ENCODE results near the gene DCTN5.
"Not testable (repeated sequence)": the region's sequence is repeated elsewhere in the genome, so short reads cannot be mapped to it uniquely, and the experiment has no call there.

Gene DCTN5

GRCh38 chr16:23611936-23612335, 29.3 kb upstream of the DCTN5 start:
- no peaks in the 10 kb centered on the region for H3K36me3 ChIP-seq (ENCODE audit: insufficient read depth)
- no peaks in the 10 kb centered on the region for H3K27me3 ChIP-seq (ENCODE audit: insufficient read depth, low read depth)
- no peaks in the 10 kb centered on the region for H3K4me1 ChIP-seq (ENCODE audit: low read depth, poor library complexity, severe bottlenecking)
- no peak overlapping the region for H3K4me3 ChIP-seq (IDR thresholded peaks at IDR 0.05; ENCODE audit: insufficient read depth, low read depth, low read length)
- H3K4me2 ChIP-seq, result no peak overlapping the region
- no peak for TF ChIP-seq CTCF (conservative IDR thresholded peaks at IDR 0.05; ENCODE audit: low read depth, low read length)
- no peak overlapping the region for H2AFZ ChIP-seq (ENCODE audit: low read depth)
- H3K9ac ChIP-seq, result no peak overlapping the region
- H4K20me1 ChIP-seq (ENCODE audit: insufficient read depth), result no peaks in the 10 kb centered on the region
- no peak overlapping the region for H3K27ac ChIP-seq
- H3K79me2 ChIP-seq (ENCODE audit: insufficient read depth, low read depth), result no peaks in the 10 kb centered on the region

GRCh38 chr16:23615805-23616204, 25.5 kb upstream of the DCTN5 start:
- no peak overlapping the region for H3K4me2 ChIP-seq

GRCh38 chr16:23624092-23624491, 17.2 kb upstream of the DCTN5 start:
- Histone ChIP-seq H3K4me2 (no peak overlapping the region), H3K36me3 (ENCODE audit: insufficient read depth) (peaks cover 4% of the 10 kb centered on the region; the same call in 1 of the 2 replicates)

More at GRCh38 chr16:23615805-23616204, 25.5 kb upstream of the DCTN5 start:
- Histone ChIP-seq H3K4me1 (ENCODE audit: low read depth, poor library complexity, severe bottlenecking) (no peaks in the 10 kb centered on the region), H3K4me3 (IDR thresholded peaks at IDR 0.05; ENCODE audit: insufficient read depth, low read depth, low read length) (no peak overlapping the region), H3K27me3 (ENCODE audit: insufficient read depth, low read depth) (no peaks in the 10 kb centered on the region), H3K27ac (no peak overlapping the region), H3K9ac (no peak overlapping the region), H3K79me2 (ENCODE audit: insufficient read depth, low read depth) (no peaks in the 10 kb centered on the region), H3K36me3 (ENCODE audit: insufficient read depth) (peaks cover 4% of the 10 kb centered on the region; the same call in 1 of the 2 replicates), H2AFZ (ENCODE audit: low read depth) (no peak overlapping the region), H4K20me1 (ENCODE audit: insufficient read depth) (no peaks in the 10 kb centered on the region)
- TF ChIP-seq CTCF (conservative IDR thresholded peaks at IDR 0.05; ENCODE audit: low read depth, low read length), result no peak

GRCh38 chr16:23629516-23629915, 11.8 kb upstream of the DCTN5 start:
- no peak overlapping the region for H3K9ac ChIP-seq
- no peak overlapping the region for H3K4me3 ChIP-seq (IDR thresholded peaks at IDR 0.05; ENCODE audit: insufficient read depth, low read depth, low read length)
- no peak overlapping the region for H3K4me2 ChIP-seq
- no peak overlapping the region for H3K27ac ChIP-seq
- no peaks in the 10 kb centered on the region for H4K20me1 ChIP-seq (ENCODE audit: insufficient read depth)
- H3K79me2 ChIP-seq (ENCODE audit: insufficient read depth, low read depth), result no peaks in the 10 kb centered on the region
- TF ChIP-seq CTCF (conservative IDR thresholded peaks at IDR 0.05; ENCODE audit: low read depth, low read length), result no peak
- H3K4me1 ChIP-seq (ENCODE audit: low read depth, poor library complexity, severe bottlenecking), result no peaks in the 10 kb centered on the region
- H2AFZ ChIP-seq (ENCODE audit: low read depth), result no peak overlapping the region
- no peaks in the 10 kb centered on the region; the same call in 1 of the 2 replicates for H3K36me3 ChIP-seq (ENCODE audit: insufficient read depth)
- no peaks in the 10 kb centered on the region for H3K27me3 ChIP-seq (ENCODE audit: insufficient read depth, low read depth)

More at GRCh38 chr16:23624092-23624491, 17.2 kb upstream of the DCTN5 start:
- Histone ChIP-seq H3K27ac (no peak overlapping the region), H2AFZ (ENCODE audit: low read depth) (no peak overlapping the region), H3K4me3 (IDR thresholded peaks at IDR 0.05; ENCODE audit: insufficient read depth, low read depth, low read length) (no peak overlapping the region), H4K20me1 (ENCODE audit: insufficient read depth) (no peaks in the 10 kb centered on the region), H3K27me3 (ENCODE audit: insufficient read depth, low read depth) (no peaks in the 10 kb centered on the region), H3K4me1 (ENCODE audit: low read depth, poor library complexity, severe bottlenecking) (no peaks in the 10 kb centered on the region), H3K9ac (no peak overlapping the region), H3K79me2 (ENCODE audit: insufficient read depth, low read depth) (no peaks in the 10 kb centered on the region)
- TF ChIP-seq CTCF (conservative IDR thresholded peaks at IDR 0.05; ENCODE audit: low read depth, low read length), result no peak

GRCh38 chr16:23631874-23632273, 9.4 kb upstream of the DCTN5 start:
- not testable (repeated sequence) for H3K27me3 ChIP-seq (ENCODE audit: insufficient read depth, low read depth); H2AFZ ChIP-seq (ENCODE audit: low read depth); H3K4me1 ChIP-seq (ENCODE audit: low read depth, poor library complexity, severe bottlenecking); H3K9ac ChIP-seq; H4K20me1 ChIP-seq (ENCODE audit: insufficient read depth); H3K4me3 ChIP-seq (IDR thresholded peaks at IDR 0.05; ENCODE audit: insufficient read depth, low read depth, low read length); H3K79me2 ChIP-seq (ENCODE audit: insufficient read depth, low read depth); H3K36me3 ChIP-seq (ENCODE audit: insufficient read depth); H3K27ac ChIP-seq; H3K4me2 ChIP-seq

All from KMS-11 (cell line).